ENCODE data around the gene PAK1. TPM values are rescaled to one million over a fixed set of nuclear protein-coding genes. Genes with fewer than 3 reads are reported as not detected.

The PAK1 gene
- total and polyA plus RNA-seq, 2 donors (not counting 3 experiments of a cell fraction or from before 2014, with no cell fraction given), result 5.6 to 12.9 TPM

- BruUV-seq (replicated peaks), result no TSS peak
- Histone ChIP-seq H3K27ac (ENCODE audit: insufficient read depth, low read depth, low read length) (no peak overlapping the region), H2AFZ (ENCODE audit: low read depth, low read length) (no peak overlapping the region), H3K4me3 (replicated peaks in 1 of 3; ENCODE audit: insufficient read depth in 1 of 3, low read depth in 1 of 3, low read length in 3 of 3) (no peak overlapping the region), H3K27me3 (ENCODE audit: control insufficient read depth in 2 of 2, insufficient read depth in 2 of 2, low read length in 2 of 2) (no peaks in the 10 kb centered on the region), H3K4me1 (ENCODE audit: control insufficient read depth, extremely low read depth, insufficient read depth, low read length) (no peaks in the 10 kb centered on the region), H3K9me1 (replicated peaks; ENCODE audit: control insufficient read depth, extremely low read depth, insufficient read depth, low read length) (no peaks in the 10 kb centered on the region), H3K9ac (replicated peaks; ENCODE audit: extremely low read depth, insufficient read depth, low read length) (no peak overlapping the region), H3K36me3 (ENCODE audit: control insufficient read depth in 2 of 2, extremely low read depth in 1 of 2, insufficient read depth in 2 of 2, low read length in 2 of 2) (no peaks in the 10 kb centered on the region), H3K79me2 (ENCODE audit: control insufficient read depth, insufficient read depth, low read length) (no peaks in the 10 kb centered on the region), H3K9me3 (replicated peaks; ENCODE audit: control insufficient read depth, insufficient read depth, low read length) (no peaks in the 10 kb centered on the region), H3K4me2 (ENCODE audit: insufficient read depth, low read length) (no peak overlapping the region), H4K20me1 (replicated peaks; ENCODE audit: control insufficient read depth, extremely low read depth, insufficient read depth, low read length) (no peaks in the 10 kb centered on the region)
- intact Hi-C loops (cut with micrococcal nuclease), result no loop called here
- dilution Hi-C loops (cut with MboI; ENCODE audit: extremely low pct_ligation_motif_present, low sequenced_read_pairs), result no loop called here
- POLR2A ChIA-PET, result no interaction called here
- TF ChIP-seq, protein P1, sequence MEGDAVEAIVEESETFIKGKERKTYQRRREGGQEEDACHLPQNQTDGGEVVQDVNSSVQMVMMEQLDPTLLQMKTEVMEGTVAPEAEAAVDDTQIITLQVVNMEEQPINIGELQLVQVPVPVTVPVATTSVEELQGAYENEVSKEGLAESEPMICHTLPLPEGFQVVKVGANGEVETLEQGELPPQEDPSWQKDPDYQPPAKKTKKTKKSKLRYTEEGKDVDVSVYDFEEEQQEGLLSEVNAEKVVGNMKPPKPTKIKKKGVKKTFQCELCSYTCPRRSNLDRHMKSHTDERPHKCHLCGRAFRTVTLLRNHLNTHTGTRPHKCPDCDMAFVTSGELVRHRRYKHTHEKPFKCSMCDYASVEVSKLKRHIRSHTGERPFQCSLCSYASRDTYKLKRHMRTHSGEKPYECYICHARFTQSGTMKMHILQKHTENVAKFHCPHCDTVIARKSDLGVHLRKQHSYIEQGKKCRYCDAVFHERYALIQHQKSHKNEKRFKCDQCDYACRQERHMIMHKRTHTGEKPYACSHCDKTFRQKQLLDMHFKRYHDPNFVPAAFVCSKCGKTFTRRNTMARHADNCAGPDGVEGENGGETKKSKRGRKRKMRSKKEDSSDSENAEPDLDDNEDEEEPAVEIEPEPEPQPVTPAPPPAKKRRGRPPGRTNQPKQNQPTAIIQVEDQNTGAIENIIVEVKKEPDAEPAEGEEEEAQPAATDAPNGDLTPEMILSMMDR (IDR thresholded peaks at IDR 0.05; ENCODE audit: extremely low read depth in 1 of 2, insufficient read depth in 1 of 2, low read depth in 1 of 2, low read length in 2 of 2), result no peak
- no peak for TF ChIP-seq JUN (IDR thresholded peaks at IDR 0.05; ENCODE audit: borderline replicate concordance, insufficient read depth, insufficient read length, low read depth)
- TF ChIP-seq GATA2 (IDR thresholded peaks at IDR 0.05; ENCODE audit: insufficient read depth, insufficient read length, low read depth, low read length), result no peak
- CTCF ChIA-PET, result interaction anchor here (1.5 kb wide), 1 partner anchor 15 kb away, joined by 4 read pairs; no protein-coding TSS in a partner anchor
- DNase-seq (ENCODE audit: low read depth, low spot score) (no peak), FAIRE-seq (no peak)
Observed at GRCh38 chr11:77392842-77393241, 81.1 kb downstream of the PAK1 start.

DNA sequence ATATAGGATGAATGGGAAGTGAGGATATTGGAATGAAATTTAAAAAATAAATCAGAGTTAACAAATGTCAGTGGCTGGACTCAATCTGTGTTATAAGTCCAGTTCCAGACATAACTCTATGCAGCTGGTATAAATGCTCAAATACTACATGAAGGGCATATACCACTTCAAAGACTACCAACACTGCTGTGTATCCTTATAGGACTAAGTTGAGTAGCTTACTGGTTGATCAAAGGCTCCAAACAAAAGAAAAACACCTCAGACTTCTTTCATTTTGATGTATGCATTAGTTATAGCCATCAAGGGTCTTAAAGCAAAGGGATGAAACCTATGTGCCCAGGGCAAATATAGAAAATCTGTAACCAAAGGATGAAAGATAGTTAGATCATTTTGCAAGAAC, 86.2 kb downstream of the PAK1 start:
- dilution Hi-C loops (cut with MboI; ENCODE audit: extremely low pct_ligation_motif_present, low sequenced_read_pairs), result no loop called here
- Histone ChIP-seq H3K4me1 (ENCODE audit: control insufficient read depth, extremely low read depth, insufficient read depth, low read length) (peaks cover under 1% of the 10 kb centered on the region), H3K4me3 (replicated peaks in 1 of 3; ENCODE audit: insufficient read depth in 1 of 3, low read depth in 1 of 3, low read length in 3 of 3) (no peak overlapping the region), H3K9me3 (replicated peaks; ENCODE audit: control insufficient read depth, insufficient read depth, low read length) (no peaks in the 10 kb centered on the region), H3K9ac (replicated peaks; ENCODE audit: extremely low read depth, insufficient read depth, low read length) (no peak overlapping the region), H3K4me2 (ENCODE audit: insufficient read depth, low read length) (no peak overlapping the region), H2AFZ (ENCODE audit: low read depth, low read length) (no peak overlapping the region), H3K27ac (ENCODE audit: insufficient read depth, low read depth, low read length) (no peak overlapping the region), H3K27me3 (ENCODE audit: control insufficient read depth in 2 of 2, insufficient read depth in 2 of 2, low read length in 2 of 2) (no peaks in the 10 kb centered on the region), H4K20me1 (replicated peaks; ENCODE audit: control insufficient read depth, extremely low read depth, insufficient read depth, low read length) (no peaks in the 10 kb centered on the region), H3K9me1 (replicated peaks; ENCODE audit: control insufficient read depth, extremely low read depth, insufficient read depth, low read length) (no peaks in the 10 kb centered on the region), H3K79me2 (ENCODE audit: control insufficient read depth, insufficient read depth, low read length) (no peaks in the 10 kb centered on the region), H3K36me3 (ENCODE audit: control insufficient read depth in 2 of 2, extremely low read depth in 1 of 2, insufficient read depth in 2 of 2, low read length in 2 of 2) (no peaks in the 10 kb centered on the region)
- ChIA-PET POLR2A (no interaction called here), CTCF (no interaction called here)
- intact Hi-C loops (cut with micrococcal nuclease), result no loop called here
- FAIRE-seq (no peak), DNase-seq (ENCODE audit: low read depth, low spot score) (no peak)
- no peak for TF ChIP-seq POLR2AphosphoS5 (IDR thresholded peaks at IDR 0.05; ENCODE audit: insufficient read depth, low read depth, low read length)
- no peak for TF ChIP-seq MYC (IDR thresholded peaks at IDR 0.05; ENCODE audit: low read depth, low read length)
- no peak for TF ChIP-seq GATA2 (IDR thresholded peaks at IDR 0.05; ENCODE audit: insufficient read depth, insufficient read length, low read depth, low read length)
- no peak for TF ChIP-seq FOS (IDR thresholded peaks at IDR 0.05; ENCODE audit: borderline replicate concordance, insufficient read depth, low read length)
- TF ChIP-seq, protein P1 (IDR thresholded peaks at IDR 0.05; ENCODE audit: extremely low read depth in 1 of 2, insufficient read depth in 1 of 2, low read depth in 1 of 2, low read length in 2 of 2), result no peak
- TF ChIP-seq JUN (IDR thresholded peaks at IDR 0.05; ENCODE audit: borderline replicate concordance, insufficient read depth, insufficient read length, low read depth), result no peak
- no peak for TF ChIP-seq EZH2 (IDR thresholded peaks at IDR 0.05; ENCODE audit: borderline replicate concordance, low read depth, low read length, severe bottlenecking)
- TF ChIP-seq POLR2A (IDR thresholded peaks at IDR 0.05; ENCODE audit: low read depth, low read length), result no peak
- TF ChIP-seq, protein P2, sequence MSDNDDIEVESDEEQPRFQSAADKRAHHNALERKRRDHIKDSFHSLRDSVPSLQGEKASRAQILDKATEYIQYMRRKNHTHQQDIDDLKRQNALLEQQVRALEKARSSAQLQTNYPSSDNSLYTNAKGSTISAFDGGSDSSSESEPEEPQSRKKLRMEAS (IDR thresholded peaks at IDR 0.05; ENCODE audit: insufficient read depth, insufficient read length), result no peak
- BruUV-seq (replicated peaks), result no TSS peak

Data from endothelial cell of umbilical vein (primary cell).